ENCODE measurements around the gene SH3D21.

SH3D21 gene

DNA sequence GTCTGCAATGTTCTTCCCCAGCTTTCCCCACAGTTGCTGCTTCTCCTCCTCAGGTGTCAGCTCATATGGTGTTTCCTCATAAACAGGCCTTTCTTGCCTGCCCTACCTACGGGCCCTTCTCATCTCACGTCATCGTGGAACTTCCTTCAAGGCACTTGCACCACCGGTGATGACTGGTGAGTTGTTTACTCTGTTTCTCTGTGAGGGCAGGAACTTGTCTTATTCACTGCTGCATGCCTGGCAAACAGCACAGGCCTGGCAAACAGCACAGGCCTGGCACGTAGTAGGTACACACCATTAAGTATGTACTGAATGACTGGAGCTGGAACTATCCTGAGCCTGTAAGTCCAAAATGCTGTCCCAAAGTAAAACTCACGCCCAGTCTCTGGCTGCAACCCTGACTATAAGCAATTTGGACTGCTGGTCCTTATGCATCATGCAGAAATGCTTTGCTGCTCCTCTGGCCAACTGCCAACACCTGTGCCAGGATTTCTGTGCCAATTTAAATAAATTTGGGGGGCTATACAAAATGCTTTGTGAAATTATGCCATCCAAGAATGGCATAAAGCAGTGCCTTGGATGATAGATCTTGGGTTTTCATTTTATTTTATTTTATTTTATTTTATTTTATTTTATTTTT lies 53.9 kb downstream of the SH3D21 start:
- peak in 4 of 6 experiments; percentile 36 to 70 (median 62) for DNase-seq

GRCh38 chr1:36365381-36365780 lies 59.2 kb downstream of the SH3D21 start:
- DNase-seq = no peak

- DNase-seq = peak; percentile 51 to 78 (median 72)
Observed at GRCh38 chr1:36366091-36366661, 60.0 kb downstream of the SH3D21 start.

DNA sequence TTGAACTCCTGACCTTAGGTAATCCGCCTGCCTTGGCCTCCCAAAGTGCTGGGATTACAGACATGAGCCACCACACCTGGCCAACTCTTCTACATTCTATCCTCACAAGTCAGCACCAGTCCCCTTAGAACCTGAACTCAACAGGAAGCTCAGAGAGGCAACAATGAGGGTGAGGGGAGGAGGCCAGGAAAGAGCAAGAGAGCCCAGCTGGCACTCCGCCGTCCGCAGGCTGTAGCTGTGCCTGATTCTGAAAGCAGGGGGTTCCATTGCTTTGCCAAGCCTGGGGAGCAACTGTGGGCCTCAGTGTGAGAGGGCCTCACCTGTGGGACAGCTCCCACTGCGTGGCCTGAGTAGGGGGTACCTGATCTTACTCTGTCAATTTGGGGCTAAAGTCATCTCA lies 60.9 kb downstream of the SH3D21 start:
- peak in 5 of 6 experiments; percentile 18 to 70 (median 61) for DNase-seq

GRCh38 chr1:36367798-36368197 lies 61.6 kb downstream of the SH3D21 start:
- DNase-seq = no peak

DNA sequence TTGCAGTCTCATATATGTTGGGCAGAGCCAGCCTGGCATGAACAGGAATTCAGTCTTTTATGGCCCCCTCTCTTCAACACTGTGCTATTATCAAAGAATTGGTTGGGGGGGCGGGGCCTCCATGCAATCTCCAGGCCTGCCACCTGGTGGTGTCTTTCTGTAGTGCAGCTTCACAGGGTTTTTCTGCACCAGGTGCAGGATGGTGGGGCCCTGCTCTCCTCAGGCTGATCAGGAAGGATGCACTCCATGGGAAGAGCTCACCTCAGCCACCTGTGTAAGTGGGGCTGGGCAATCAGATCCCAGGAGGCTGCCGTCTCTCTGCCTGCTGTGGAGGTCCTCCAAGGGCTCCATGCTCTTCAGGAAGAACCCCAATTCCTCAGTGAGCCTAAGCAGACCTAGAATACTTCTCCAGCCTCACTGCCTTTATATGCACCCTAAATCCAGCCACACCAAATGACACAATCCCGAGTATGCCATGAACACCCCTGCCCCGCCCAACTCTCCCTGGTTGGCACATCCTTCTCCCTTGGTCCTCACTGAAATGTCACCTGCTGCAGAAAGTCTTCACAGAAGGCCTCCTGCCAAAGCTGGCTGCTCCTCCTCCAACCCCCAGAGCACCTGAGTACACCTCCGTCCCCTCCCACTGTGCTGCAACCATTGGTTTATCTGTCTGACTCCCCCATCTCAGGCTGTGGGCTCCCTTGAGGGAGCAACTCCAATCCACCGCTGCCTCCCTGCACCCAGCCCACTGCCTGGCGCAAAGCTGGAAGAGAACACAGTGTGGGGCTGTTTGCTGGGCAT lies 63.1 kb downstream of the SH3D21 start:
- peak; percentile 65 to 88 (median 80) for DNase-seq

Data from stimulated activated naive CD4-positive, alpha-beta T cell (primary cell).